H9 (cell line): ENCODE data around the gene SMCP. TPM values are rescaled to one million over a fixed set of nuclear protein-coding genes. Genes with fewer than 3 reads are reported as not detected.

Experiments
- DNase-seq: peaks from one replicate; pipeline ENCODE4 v3.0.0-alpha.2; 2017
- H2AFZ ChIP-seq: one replicate; pipeline ENCODE4 v1.6.1; 2013; ENCODE audit warnings: mild to moderate bottlenecking, low read length, control low read depth, moderate library complexity
- H2AK5ac ChIP-seq: 2 replicates; pipeline ENCODE4 v1.6.1; 2013; ENCODE audit warnings: low read length, control low read depth, mixed read lengths; ENCODE audit not compliant: insufficient read length
- H2BK120ac ChIP-seq: one replicate; pipeline ENCODE4 v1.6.1; 2013; ENCODE audit warnings: low read depth, mild to moderate bottlenecking, low read length, control low read depth, inconsistent platforms; ENCODE audit not compliant: poor library complexity, severe bottlenecking
- H2BK12ac ChIP-seq: 2 replicates; pipeline ENCODE4 v1.6.1; 2013; ENCODE audit warnings: low read length, control low read depth, mixed read lengths, low read depth; ENCODE audit not compliant: insufficient read length
- H2BK15ac ChIP-seq: 2 replicates; pipeline ENCODE4 v1.6.1; 2013; ENCODE audit warnings: low read depth, low read length, control low read depth
- H2BK20ac ChIP-seq: one replicate; pipeline ENCODE4 v1.6.1; 2013; ENCODE audit warnings: low read depth, mild to moderate bottlenecking, low read length, control low read depth, inconsistent platforms; ENCODE audit not compliant: poor library complexity, severe bottlenecking
- H2BK5ac ChIP-seq: 2 replicates; pipeline ENCODE4 v1.6.1; 2013; ENCODE audit warnings: low read length, control low read depth, mixed read lengths; ENCODE audit not compliant: insufficient read length
- H3K14ac ChIP-seq: 2 replicates; pipeline ENCODE4 v1.6.1; 2013; ENCODE audit warnings: low read length, control low read depth; ENCODE audit not compliant: insufficient read depth
- H3K18ac ChIP-seq: 2 replicates; pipeline ENCODE4 v1.6.1; 2013; ENCODE audit warnings: low read depth, mild to moderate bottlenecking, mixed read lengths, low read length, control low read depth; ENCODE audit not compliant: insufficient read length
- H3K23ac ChIP-seq: 2 replicates; pipeline ENCODE4 v1.6.1; 2013; ENCODE audit warnings: low read length, control low read depth, mixed read lengths, low read depth; ENCODE audit not compliant: insufficient read length
- H3K23me2 ChIP-seq: 2 replicates; pipeline ENCODE4 v1.6.1; 2013; ENCODE audit warnings: low read depth, mild to moderate bottlenecking, mixed read lengths, low read length, control low read depth; ENCODE audit not compliant: insufficient read length, poor library complexity, severe bottlenecking
- H3K27ac ChIP-seq: 2 replicates; pipeline ENCODE4 v1.5.1; 2013; ENCODE audit warnings: low read length, control low read depth, mixed read lengths, low read depth; ENCODE audit not compliant: insufficient read length
- H3K27me3 ChIP-seq: 2 replicates; pipeline ENCODE4 v1.6.1; 2013; ENCODE audit warnings: low read length, control low read depth, inconsistent platforms; ENCODE audit not compliant: insufficient read depth
- H3K4ac ChIP-seq: 2 replicates; pipeline ENCODE4 v1.6.1; 2013; ENCODE audit warnings: low read depth, mild to moderate bottlenecking, control low read depth, inconsistent platforms, low read length, moderate library complexity
- H3K4me1 ChIP-seq: 2 replicates; pipeline ENCODE4 v1.6.1; 2013; ENCODE audit warnings: low read length, control low read depth, inconsistent platforms; ENCODE audit not compliant: insufficient read depth
- H3K4me2 ChIP-seq: 2 replicates; pipeline ENCODE4 v1.6.1; 2013; ENCODE audit warnings: low read length, control low read depth, mixed read lengths; ENCODE audit not compliant: insufficient read length, insufficient read depth
- H3K56ac ChIP-seq: 2 replicates; pipeline ENCODE4 v1.6.1; 2013; ENCODE audit warnings: low read depth, mild to moderate bottlenecking, mixed read lengths, low read length, control low read depth; ENCODE audit not compliant: insufficient read length
- H3K79me1 ChIP-seq: 2 replicates; pipeline ENCODE4 v1.6.1; 2013; ENCODE audit warnings: low read depth, mild to moderate bottlenecking, moderate library complexity, low read length, control low read depth, inconsistent platforms; ENCODE audit not compliant: insufficient read depth, poor library complexity, severe bottlenecking
- H3K79me2 ChIP-seq: 2 replicates; pipeline ENCODE4 v1.6.1; 2013; ENCODE audit warnings: low read length, control low read depth, inconsistent platforms; ENCODE audit not compliant: insufficient read depth
- H3K9ac ChIP-seq: 2 replicates; pipeline ENCODE4 v1.6.1; 2013; ENCODE audit warnings: low read length, control low read depth, mixed read lengths; ENCODE audit not compliant: insufficient read length; ENCODE audit errors: extremely low read depth
- H3K9me3 ChIP-seq: one replicate; pipeline ENCODE4 v1.6.1; 2013; ENCODE audit warnings: low read depth, low read length, inconsistent platforms; ENCODE audit not compliant: control insufficient read depth
- H3T11ph ChIP-seq: one replicate; pipeline ENCODE4 v1.6.1; 2013; ENCODE audit warnings: mild to moderate bottlenecking, low read length, control low read depth, inconsistent platforms
- H4K20me1 ChIP-seq: one replicate; pipeline ENCODE4 v1.6.1; 2013; ENCODE audit not compliant: control insufficient read depth, insufficient read length, insufficient read depth
- H4K5ac ChIP-seq: 2 replicates; pipeline ENCODE4 v1.6.1; 2013; ENCODE audit warnings: low read depth, mild to moderate bottlenecking, mixed read lengths, low read length, control low read depth; ENCODE audit not compliant: insufficient read length
- H4K8ac ChIP-seq: replicated peaks from 2 replicates; pipeline ENCODE4 v1.6.1; 2013; ENCODE audit warnings: low read length, control low read depth, mixed read lengths, low read depth; ENCODE audit not compliant: insufficient read length
- H4K91ac ChIP-seq: 2 replicates; pipeline ENCODE4 v1.6.1; 2013; ENCODE audit warnings: low read depth, mild to moderate bottlenecking, moderate library complexity, mixed read lengths, low read length, control low read depth; ENCODE audit not compliant: insufficient read length
- H3K27ac Mint-ChIP-seq, 3 experiments: 2 replicates in 2 of 3; 3 replicates in 1 of 3; pipeline ENCODE4 v1.8.0; 2020 to 2021; ENCODE audit warnings: mixed read lengths in 3 of 3, mild to moderate bottlenecking in 1 of 3, moderate library complexity in 1 of 3
- H3K27me3 Mint-ChIP-seq: 2 replicates; pipeline ENCODE4 v1.8.0; 2021; ENCODE audit warnings: low read depth, mild to moderate bottlenecking, moderate library complexity, mixed read lengths
- H3K36me3 Mint-ChIP-seq, 3 experiments: 2 replicates in 2 of 3; 3 replicates in 1 of 3; pipeline ENCODE4 v1.8.0; 2020 to 2021; ENCODE audit warnings: low read depth in 3 of 3, mixed read lengths in 3 of 3; ENCODE audit not compliant: insufficient read depth in 1 of 3
- H3K4me1 Mint-ChIP-seq, 2 experiments: 2 replicates each; pipeline ENCODE4 v1.8.0; 2020; ENCODE audit warnings: mixed read lengths in 2 of 2
- H3K4me3 Mint-ChIP-seq, 2 experiments: 2 replicates in 1 of 2; 3 replicates in 1 of 2; pipeline ENCODE4 v1.8.0; 2020 to 2021; ENCODE audit warnings: mild to moderate bottlenecking in 2 of 2, mixed read lengths in 2 of 2, moderate library complexity in 1 of 2
- H3K9me3 Mint-ChIP-seq, 2 experiments: 2 replicates in 1 of 2; 3 replicates in 1 of 2; pipeline ENCODE4 v1.8.0; 2020; ENCODE audit warnings: mild to moderate bottlenecking in 2 of 2, mixed read lengths in 2 of 2, moderate library complexity in 1 of 2
- WGBS: extraction: QIAGEN DNeasy Blood & Tissue Kit; methylation state at CpG from one replicate; pipeline ENCODE4 v1.1.7; 2013; ENCODE audit warnings: missing lambda C conversion rate, low lambda C conversion rate, mixed read lengths; ENCODE audit not compliant: insufficient read length; ENCODE audit errors: extremely low coverage; 5-methylcytosine and 5-hydroxymethylcytosine counted together
- total RNA-seq: library from RNA; stranded (reverse); gene quantifications from 2 replicates; pipeline ENCODE4 v1.2.1, GENCODE V29; 2021
- TF ChIP-seq, protein P1 (sequence below): fragments of 200-600 bp; sonication (generic); conservative IDR thresholded peaks from 3 replicates; pipeline ENCODE4 v1.8.0; 2021; ENCODE audit warnings: antibody characterized with exemption, mild to moderate bottlenecking

Gene SMCP
- total RNA-seq, 1 experiment from 2014 or later, result not detected

DNA sequence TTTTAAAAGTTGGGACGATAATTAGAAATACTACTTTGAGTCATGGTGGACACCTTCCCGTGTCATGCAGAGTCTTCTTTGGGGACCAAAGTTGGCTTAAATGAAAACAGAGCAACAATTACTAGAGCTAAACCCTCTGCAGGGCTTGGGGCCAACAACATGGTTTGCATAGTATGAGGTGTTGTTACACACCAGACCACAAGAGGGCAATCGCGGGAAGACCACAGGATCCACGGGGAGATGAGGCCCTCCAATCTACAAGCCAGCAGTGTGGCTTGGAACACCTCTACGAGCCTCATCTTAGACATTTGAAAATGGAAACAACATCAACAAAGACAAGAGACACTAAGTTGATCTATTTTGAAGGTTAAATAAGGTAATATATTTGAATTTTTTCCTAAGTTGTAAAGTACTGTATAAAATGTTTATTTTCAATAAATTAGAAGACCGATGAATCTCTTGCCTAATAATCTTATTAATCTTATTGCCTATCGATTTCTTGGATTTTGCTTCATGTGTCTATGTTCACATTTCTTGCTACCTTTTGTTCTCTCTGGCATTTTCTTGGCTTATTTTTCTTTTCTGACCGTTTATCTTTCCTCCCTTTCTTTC lies 8.2 kb upstream of the SMCP start:
- Histone ChIP-seq H3K56ac (no peak overlapping the region), H3K23ac (no peak overlapping the region), H4K8ac (no peak overlapping the region), H2BK20ac (no peak overlapping the region), H3K4me1 (no peaks in the 10 kb centered on the region), H3K27ac (no peak overlapping the region), H3K79me2 (no peaks in the 10 kb centered on the region), H2BK5ac (no peak overlapping the region), H3K18ac (no peak overlapping the region), H3K4me2 (no peak overlapping the region), H2AK5ac (no peak overlapping the region), H3K4ac (no peak overlapping the region), H2BK120ac (no peak overlapping the region), H3K9ac (no peak overlapping the region), H3K9me3 (peaks cover 11% of the 10 kb centered on the region), H3K23me2 (no peaks in the 10 kb centered on the region), H4K20me1 (no peaks in the 10 kb centered on the region), H3K27me3 (no peaks in the 10 kb centered on the region), H4K91ac (no peak overlapping the region), H2BK12ac (no peak overlapping the region), H3K79me1 (no peaks in the 10 kb centered on the region), H3K14ac (no peak overlapping the region), H3T11ph (no peak overlapping the region), H2BK15ac (no peak overlapping the region), H2AFZ (no peak overlapping the region), H4K5ac (no peak overlapping the region)
- Mint-ChIP-seq H3K4me3 (no peak overlapping the region), H3K4me1 (no peaks in the 10 kb centered on the region), H3K27ac (no peak overlapping the region), H3K27me3 (no peaks in the 10 kb centered on the region; the same call in 1 of the 2 replicates), H3K36me3 (no peaks in the 10 kb centered on the region), H3K9me3 (peaks cover 3 to 4% of the 10 kb centered on the region in 2 experiments; a peak in 4 of 5 replicates)
- WGBS, result no CpG with 5 or more reads among the region's 9 CpGs
- DNase-seq, result peak; percentile 35
- TF ChIP-seq, protein P1, sequence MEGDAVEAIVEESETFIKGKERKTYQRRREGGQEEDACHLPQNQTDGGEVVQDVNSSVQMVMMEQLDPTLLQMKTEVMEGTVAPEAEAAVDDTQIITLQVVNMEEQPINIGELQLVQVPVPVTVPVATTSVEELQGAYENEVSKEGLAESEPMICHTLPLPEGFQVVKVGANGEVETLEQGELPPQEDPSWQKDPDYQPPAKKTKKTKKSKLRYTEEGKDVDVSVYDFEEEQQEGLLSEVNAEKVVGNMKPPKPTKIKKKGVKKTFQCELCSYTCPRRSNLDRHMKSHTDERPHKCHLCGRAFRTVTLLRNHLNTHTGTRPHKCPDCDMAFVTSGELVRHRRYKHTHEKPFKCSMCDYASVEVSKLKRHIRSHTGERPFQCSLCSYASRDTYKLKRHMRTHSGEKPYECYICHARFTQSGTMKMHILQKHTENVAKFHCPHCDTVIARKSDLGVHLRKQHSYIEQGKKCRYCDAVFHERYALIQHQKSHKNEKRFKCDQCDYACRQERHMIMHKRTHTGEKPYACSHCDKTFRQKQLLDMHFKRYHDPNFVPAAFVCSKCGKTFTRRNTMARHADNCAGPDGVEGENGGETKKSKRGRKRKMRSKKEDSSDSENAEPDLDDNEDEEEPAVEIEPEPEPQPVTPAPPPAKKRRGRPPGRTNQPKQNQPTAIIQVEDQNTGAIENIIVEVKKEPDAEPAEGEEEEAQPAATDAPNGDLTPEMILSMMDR, result peak; percentile 75
